Regular cardiac myocyte (primary cell): ENCODE measurements around the gene MTCH1. TPM values are rescaled to one million over a fixed set of nuclear protein-coding genes. Genes with fewer than 3 reads are reported as not detected.

Experiments
- total RNA-seq: library from RNA; depleted of rRNA; stranded (reverse); fragments of >200 nt; gene quantifications from 2 replicates; pipeline ENCODE4 v1.2.3, GENCODE V29; 2014

MTCH1 gene
- total RNA-seq: 300 and 305 TPM in 2 replicates

GRCh38 chr6:36985808-36986703 is at the start of gene MTCH1:
Gene MTCH1 (minus strand): TSS chr6:36986196. CDS start chr6:36986173, 23 bp downstream.

GRCh38 chr6:37005061-37005810 is 19.2 kb upstream of the MTCH1 start, which contains the start of gene FGD2:
Gene FGD2 (plus strand): TSS chr6:37005655. CDS start chr6:37005818, 163 bp downstream.

GRCh38 chr6:36954262-36954931 is 31.6 kb downstream of the MTCH1 start, which contains the start of gene PI16:
Gene PI16 (plus strand): TSS chr6:36954738. CDS start chr6:36954761, 23 bp downstream.

Other genes with a start within 250 kb of the MTCH1 start
- under 0.01 TPM in 1 of 2 replicates, not detected in the other for gene CPNE5, start 146.8 kb downstream of the MTCH1 start, total RNA-seq
- gene PPIL1, start 111.4 kb downstream of the MTCH1 start, total RNA-seq: 23.4 and 55.8 TPM in 2 replicates
- gene C6orf89, start 100.2 kb downstream of the MTCH1 start, total RNA-seq: 40.6 and 44.5 TPM in 2 replicates
- 0.28 and 0.38 TPM in 2 replicates for gene PI16, start 31.5 kb downstream of the MTCH1 start, total RNA-seq
- not detected in 2 replicates for gene FGD2, start 19.5 kb upstream of the MTCH1 start, total RNA-seq
- gene PIM1, start 184.0 kb upstream of the MTCH1 start, total RNA-seq: 7.9 and 30.2 TPM in 2 replicates